Endothelial cell of umbilical vein (primary cell): ENCODE results near the gene DND1.

Source experiments
- EZH2 ChIP-seq: IDR thresholded peaks from 2 replicates; pipeline ENCODE4 v1.6.1; 2012; ENCODE audit warnings: borderline replicate concordance, low read depth, mild to moderate bottlenecking, moderate library complexity, low read length, inconsistent platforms; ENCODE audit not compliant: severe bottlenecking
- FOS ChIP-seq: IDR thresholded peaks from 2 replicates; pipeline ENCODE4 v1.6.1; 2011; ENCODE audit warnings: mild to moderate bottlenecking, low read length, moderate library complexity, borderline replicate concordance; ENCODE audit not compliant: insufficient read depth
- GATA2 ChIP-seq: IDR thresholded peaks from 2 replicates; pipeline ENCODE4 v1.7.0; 2011; ENCODE audit warnings: low read depth, mild to moderate bottlenecking, moderate library complexity, mixed read lengths, low read length; ENCODE audit not compliant: insufficient read length, insufficient read depth
- JUN ChIP-seq: IDR thresholded peaks from 2 replicates; pipeline ENCODE4 v1.6.1; 2011; ENCODE audit warnings: borderline replicate concordance, low read depth; ENCODE audit not compliant: insufficient read length, insufficient read depth
- MYC ChIP-seq: IDR thresholded peaks from one replicate; pipeline ENCODE4 v1.6.1; 2011; ENCODE audit warnings: mild to moderate bottlenecking, low read depth, low read length
- POLR2A ChIP-seq: IDR thresholded peaks from 2 replicates; pipeline ENCODE4 v1.6.1; 2012; ENCODE audit warnings: low read depth, mild to moderate bottlenecking, control low read depth, low read length
- POLR2AphosphoS5 ChIP-seq: IDR thresholded peaks from 2 replicates; pipeline ENCODE4 v1.6.1; 2012; ENCODE audit warnings: low read depth, mild to moderate bottlenecking, control low read depth, low read length, moderate library complexity; ENCODE audit not compliant: insufficient read depth
- TF ChIP-seq, protein P1 (sequence below): IDR thresholded peaks from 2 replicates; pipeline ENCODE4 v1.6.1; 2011; ENCODE audit not compliant: insufficient read depth, insufficient read length
- TF ChIP-seq, protein P2 (sequence below), 2 donors: IDR thresholded peaks; 1 replicate in 1 of 2; 2 replicates in 1 of 2; pipeline ENCODE4 v1.5.1; 2011; ENCODE audit warnings: low read length in 2 of 2, mild to moderate bottlenecking in 2 of 2, moderate library complexity in 2 of 2, control low read depth in 1 of 2, inconsistent platforms in 1 of 2, low read depth in 1 of 2; ENCODE audit not compliant: insufficient read depth in 1 of 2; ENCODE audit errors: extremely low read depth in 1 of 2

DNA sequence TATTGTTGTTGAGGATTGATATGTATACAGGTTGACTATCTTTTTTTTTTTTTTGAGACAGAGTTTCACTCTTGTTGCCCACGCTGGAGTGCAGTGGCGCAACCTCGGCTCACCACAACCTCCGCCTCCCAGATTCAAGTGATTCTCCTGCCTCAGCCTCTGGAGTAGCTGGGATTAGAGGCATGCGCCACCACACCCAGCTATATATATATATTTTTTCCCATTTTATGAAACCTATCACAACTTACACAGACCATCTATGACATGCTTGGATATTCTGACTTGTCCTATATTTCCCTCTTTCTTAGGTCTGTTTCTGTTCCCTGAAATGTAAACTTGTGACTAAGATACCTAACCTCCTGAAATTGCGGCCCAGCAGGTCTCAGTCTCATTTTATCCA, 45.4 kb downstream of the DND1 start:
- no peak for TF ChIP-seq POLR2AphosphoS5
- TF ChIP-seq POLR2A = no peak
- TF ChIP-seq FOS = no peak
- TF ChIP-seq GATA2 = no peak
- TF ChIP-seq, protein P1, sequence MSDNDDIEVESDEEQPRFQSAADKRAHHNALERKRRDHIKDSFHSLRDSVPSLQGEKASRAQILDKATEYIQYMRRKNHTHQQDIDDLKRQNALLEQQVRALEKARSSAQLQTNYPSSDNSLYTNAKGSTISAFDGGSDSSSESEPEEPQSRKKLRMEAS = no peak
- TF ChIP-seq, protein P2, sequence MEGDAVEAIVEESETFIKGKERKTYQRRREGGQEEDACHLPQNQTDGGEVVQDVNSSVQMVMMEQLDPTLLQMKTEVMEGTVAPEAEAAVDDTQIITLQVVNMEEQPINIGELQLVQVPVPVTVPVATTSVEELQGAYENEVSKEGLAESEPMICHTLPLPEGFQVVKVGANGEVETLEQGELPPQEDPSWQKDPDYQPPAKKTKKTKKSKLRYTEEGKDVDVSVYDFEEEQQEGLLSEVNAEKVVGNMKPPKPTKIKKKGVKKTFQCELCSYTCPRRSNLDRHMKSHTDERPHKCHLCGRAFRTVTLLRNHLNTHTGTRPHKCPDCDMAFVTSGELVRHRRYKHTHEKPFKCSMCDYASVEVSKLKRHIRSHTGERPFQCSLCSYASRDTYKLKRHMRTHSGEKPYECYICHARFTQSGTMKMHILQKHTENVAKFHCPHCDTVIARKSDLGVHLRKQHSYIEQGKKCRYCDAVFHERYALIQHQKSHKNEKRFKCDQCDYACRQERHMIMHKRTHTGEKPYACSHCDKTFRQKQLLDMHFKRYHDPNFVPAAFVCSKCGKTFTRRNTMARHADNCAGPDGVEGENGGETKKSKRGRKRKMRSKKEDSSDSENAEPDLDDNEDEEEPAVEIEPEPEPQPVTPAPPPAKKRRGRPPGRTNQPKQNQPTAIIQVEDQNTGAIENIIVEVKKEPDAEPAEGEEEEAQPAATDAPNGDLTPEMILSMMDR (IDR thresholded peaks at IDR 0.05; ENCODE audit: extremely low read depth in 1 of 2, insufficient read depth in 1 of 2, low read depth in 1 of 2, low read length in 2 of 2) = no peak
- TF ChIP-seq EZH2 = no peak
- no peak for TF ChIP-seq MYC
- TF ChIP-seq JUN = no peak
